Naive thymus-derived CD4-positive, alpha-beta T cell (primary cell): ENCODE measurements around the gene ST8SIA1. TPM values are rescaled to one million over a fixed set of nuclear protein-coding genes. Genes with fewer than 3 reads are reported as not detected.
"Not testable (repeated sequence)": the region's sequence is repeated elsewhere in the genome, so short reads cannot be mapped to it uniquely, and the experiment has no call there.

Experiments
- ATAC-seq: fragments of 150-1000 bp; cut with Tn5 transposase; 2 replicates; pipeline ENCODE4 v1.10.0; 2021; ENCODE audit warnings: mild to moderate bottlenecking, moderate library complexity
- CTCF ChIA-PET: fragments of 350-600 bp; sonication (Branson Sonifier 250); formaldehyde crosslinking; loops from one replicate; lab custom pipeline; 2021; ENCODE audit warnings: antibody characterized with exemption; lab: Charles Lee
- POLR2A ChIA-PET: fragments of 350-600 bp; sonication (Branson Sonifier 250); formaldehyde crosslinking; loops from one replicate; lab custom pipeline; 2021; ENCODE audit warnings: antibody characterized with exemption, inconsistent platforms; lab: Charles Lee
- DNase-seq, 9 donors: peaks; one replicate each; pipeline versions ENCODE4 v3.0.0 to v3.0.0-alpha.2; 2020 to 2022; ENCODE audit warnings: mixed read lengths in 1 of 9
- H3K27ac ChIP-seq: one replicate; pipeline ENCODE4 v1.7.0; 2013; ENCODE audit warnings: mild to moderate bottlenecking, low read depth, low read length, moderate library complexity
- H3K27me3 ChIP-seq, 2 donors: one replicate each; pipeline ENCODE4 v1.7.0; 2013; ENCODE audit warnings: low read length in 2 of 2, mild to moderate bottlenecking in 2 of 2, moderate library complexity in 2 of 2; ENCODE audit not compliant: control insufficient read depth in 2 of 2, insufficient read depth in 2 of 2
- H3K36me3 ChIP-seq, 3 experiments: 1 replicate in 2 of 3; 2 replicates in 1 of 3; pipeline ENCODE4 v1.7.0; 2013; ENCODE audit warnings: low read length in 3 of 3, mild to moderate bottlenecking in 3 of 3, moderate library complexity in 1 of 3; ENCODE audit not compliant: insufficient read depth in 3 of 3, control insufficient read depth in 2 of 3
- H3K4me1 ChIP-seq, 2 donors: one replicate each; pipeline ENCODE4 v1.7.0; 2013; ENCODE audit warnings: low read length in 2 of 2, mild to moderate bottlenecking in 2 of 2, moderate library complexity in 1 of 2; ENCODE audit not compliant: control insufficient read depth in 2 of 2, insufficient read depth in 2 of 2
- H3K4me3 ChIP-seq: 2 replicates; pipeline ENCODE4 v1.7.0; 2013; ENCODE audit warnings: mild to moderate bottlenecking, low read length
- H3K9me3 ChIP-seq, 3 experiments: 1 replicate in 2 of 3; 2 replicates in 1 of 3; pipeline ENCODE4 v1.7.0; 2013; ENCODE audit warnings: low read length in 3 of 3; ENCODE audit not compliant: control insufficient read depth in 2 of 3
- H3K27ac Mint-ChIP-seq, 9 donors: one replicate each; pipeline ENCODE4 v1.8.0; 2020 to 2022; ENCODE audit warnings: mixed read lengths in 9 of 9, mild to moderate bottlenecking in 8 of 9, moderate library complexity in 5 of 9, inconsistent platforms in 2 of 9
- H3K27me3 Mint-ChIP-seq, 5 donors: one replicate each; pipeline ENCODE4 v1.8.0; 2021 to 2022; ENCODE audit warnings: mixed read lengths in 5 of 5, mild to moderate bottlenecking in 1 of 5
- H3K36me3 Mint-ChIP-seq, 5 donors: one replicate each; pipeline ENCODE4 v1.8.0; 2020 to 2022; ENCODE audit warnings: mixed read lengths in 5 of 5, mild to moderate bottlenecking in 3 of 5, inconsistent platforms in 1 of 5
- H3K4me1 Mint-ChIP-seq, 7 donors: one replicate each; pipeline ENCODE4 v1.8.0; 2020 to 2022; ENCODE audit warnings: mixed read lengths in 7 of 7, mild to moderate bottlenecking in 3 of 7, inconsistent platforms in 1 of 7
- H3K4me3 Mint-ChIP-seq, 10 donors: one replicate each; pipeline ENCODE4 v1.8.0; 2020 to 2022; ENCODE audit warnings: mild to moderate bottlenecking in 10 of 10, mixed read lengths in 10 of 10, moderate library complexity in 6 of 10, inconsistent platforms in 2 of 10
- H3K9me3 Mint-ChIP-seq, 11 donors: one replicate each; pipeline ENCODE4 v1.8.0; 2020 to 2022; ENCODE audit warnings: mixed read lengths in 11 of 11, mild to moderate bottlenecking in 4 of 11, inconsistent platforms in 1 of 11, moderate library complexity in 1 of 11
- intact Hi-C, 2 donors: fragments of 100-400 bp; cut with micrococcal nuclease; formaldehyde crosslinking; loops; one replicate each; pipeline ENCODE4 v1.15.1; 2023
- polyA plus RNA-seq, 2 donors: library from polyadenylated mRNA; unstranded; fragments of 300-500 nt; fragmentation: Illumina TruSeq; gene quantifications; one replicate each; pipeline ENCODE4 v1.2.3, GENCODE V29; 2021
- total RNA-seq, 6 experiments: library from RNA in 5 of 6; stranded (reverse) in 5 of 6; gene quantifications; 1 replicate in 5 of 6; 2 replicates in 1 of 6; pipeline ENCODE4 v1.2.3 and lab custom pipeline; 2021 to 2026

ST8SIA1 gene
- total and polyA plus RNA-seq, 7 experiments from 2014 or later = 0.51 to 6.0 (median 2.7) TPM; not detected in 1

DNA sequence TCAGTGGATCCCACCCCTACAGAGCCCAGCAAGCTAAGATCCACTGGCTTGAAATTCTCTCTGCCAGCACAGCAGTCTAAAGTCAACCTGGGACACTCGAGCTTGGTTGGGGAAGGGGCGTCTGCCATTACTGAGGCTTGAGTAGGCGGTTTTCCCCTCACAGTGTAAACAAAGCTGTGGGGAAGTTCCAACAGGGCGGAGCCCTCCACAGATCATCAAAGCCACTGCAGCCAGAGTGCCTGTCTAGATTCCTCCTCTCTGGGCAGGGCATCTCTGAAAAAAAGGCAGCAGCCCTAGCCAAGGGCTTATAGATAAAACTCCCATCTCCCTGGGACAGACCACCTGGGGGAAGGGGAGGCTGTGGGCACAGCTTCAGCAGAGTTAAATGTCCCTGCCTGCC is 187.8 kb downstream of the ST8SIA1 start:
- H3K9me3 Mint-ChIP-seq = peaks cover 0 to 15% (median 6%) of the 10 kb centered on the region in 11 donors
- H3K27ac ChIP-seq, H3K9me3 ChIP-seq, H3K27me3 ChIP-seq, H3K4me1 ChIP-seq, H3K36me3 ChIP-seq, H3K27me3 Mint-ChIP-seq, CTCF ChIA-PET, intact Hi-C loops, H3K4me3 ChIP-seq: not testable (repeated sequence)
- peak overlapping the region in 4 of 10 donors; percentile 29 to 59 (median 40) for H3K4me3 Mint-ChIP-seq
- ATAC-seq = peak; percentile 88
- H3K27ac Mint-ChIP-seq = peak overlapping the region in 4 of 9 donors; percentile 18 to 76 (median 56)
- peak in 8 of 9 donors; percentile 9 to 37 (median 22) for DNase-seq
- POLR2A ChIA-PET = interaction anchor here (0.6 kb wide), 1 partner anchor 27 kb away, joined by 3 read pairs; no protein-coding TSS in a partner anchor
- peaks cover 2 to 29% (median 15%) of the 10 kb centered on the region in 7 donors for H3K4me1 Mint-ChIP-seq
- peaks cover 0 to 12% (median 4%) of the 10 kb centered on the region in 5 donors for H3K36me3 Mint-ChIP-seq

Other genes starting within 250 kb of the ST8SIA1 start
- 10 to 100 TPM; 31.5 to 58.9 (median 47.1) TPM for gene C2CD5, start 209.8 kb upstream of the ST8SIA1 start, total RNA-seq
- gene C2CD5, start 209.8 kb upstream of the ST8SIA1 start, polyA plus RNA-seq = 10 to 100 TPM; 13.2 to 24.7 TPM